ENCODE data around the gene TFDP3.

The TFDP3 gene

GRCh38 chrX:133177202-133177601 lies 41.0 kb downstream of the TFDP3 start:
- Histone ChIP-seq H3K27ac (ENCODE audit: low read depth, low read length) (no peak overlapping the region), H3F3A (ENCODE audit: insufficient read depth) (no peaks in the 10 kb centered on the region), H3K9ac (ENCODE audit: low read length) (no peak overlapping the region)

GRCh38 chrX:133175605-133176004 lies 42.5 kb downstream of the TFDP3 start:
- no peaks in the 10 kb centered on the region for H3K79me2 ChIP-seq (ENCODE audit: insufficient read depth, low read length)
- H3K4me3 ChIP-seq (ENCODE audit: insufficient read depth, low read length, poor library complexity, severe bottlenecking), result no peak overlapping the region
- H4K20me1 ChIP-seq (ENCODE audit: low read depth, low read length), result no peaks in the 10 kb centered on the region
- no peak for TF ChIP-seq EZH2phosphoT487 (conservative IDR thresholded peaks at IDR 0.05; ENCODE audit: low read length)
- TF ChIP-seq, protein P1, sequence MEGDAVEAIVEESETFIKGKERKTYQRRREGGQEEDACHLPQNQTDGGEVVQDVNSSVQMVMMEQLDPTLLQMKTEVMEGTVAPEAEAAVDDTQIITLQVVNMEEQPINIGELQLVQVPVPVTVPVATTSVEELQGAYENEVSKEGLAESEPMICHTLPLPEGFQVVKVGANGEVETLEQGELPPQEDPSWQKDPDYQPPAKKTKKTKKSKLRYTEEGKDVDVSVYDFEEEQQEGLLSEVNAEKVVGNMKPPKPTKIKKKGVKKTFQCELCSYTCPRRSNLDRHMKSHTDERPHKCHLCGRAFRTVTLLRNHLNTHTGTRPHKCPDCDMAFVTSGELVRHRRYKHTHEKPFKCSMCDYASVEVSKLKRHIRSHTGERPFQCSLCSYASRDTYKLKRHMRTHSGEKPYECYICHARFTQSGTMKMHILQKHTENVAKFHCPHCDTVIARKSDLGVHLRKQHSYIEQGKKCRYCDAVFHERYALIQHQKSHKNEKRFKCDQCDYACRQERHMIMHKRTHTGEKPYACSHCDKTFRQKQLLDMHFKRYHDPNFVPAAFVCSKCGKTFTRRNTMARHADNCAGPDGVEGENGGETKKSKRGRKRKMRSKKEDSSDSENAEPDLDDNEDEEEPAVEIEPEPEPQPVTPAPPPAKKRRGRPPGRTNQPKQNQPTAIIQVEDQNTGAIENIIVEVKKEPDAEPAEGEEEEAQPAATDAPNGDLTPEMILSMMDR (IDR thresholded peaks at IDR 0.05; ENCODE audit: insufficient read depth, low read length, poor library complexity, severe bottlenecking), result no peak
- H3K4me2 ChIP-seq (ENCODE audit: low read depth, low read length, poor library complexity, severe bottlenecking), result no peak overlapping the region
- no peaks in the 10 kb centered on the region for H3K36me3 ChIP-seq (ENCODE audit: low read length)
- H2AFZ ChIP-seq (ENCODE audit: low read depth, low read length, severe bottlenecking), result no peak overlapping the region
- no peak overlapping the region for H3K9ac ChIP-seq (ENCODE audit: low read length)
- no peaks in the 10 kb centered on the region for H3K27me3 ChIP-seq (ENCODE audit: low read length)
- H3K27ac ChIP-seq (ENCODE audit: low read depth, low read length), result no peak overlapping the region
- H3K9me3 ChIP-seq (ENCODE audit: insufficient read depth, low read length), result no peaks in the 10 kb centered on the region
- no peaks in the 10 kb centered on the region for H3F3A ChIP-seq (ENCODE audit: insufficient read depth)
- H3K9me2 ChIP-seq (replicated peaks; ENCODE audit: insufficient read depth, low read length), result no peaks in the 10 kb centered on the region

More at GRCh38 chrX:133177202-133177601, 41.0 kb downstream of the TFDP3 start:
- no peak overlapping the region for H2AFZ ChIP-seq (ENCODE audit: low read depth, low read length, severe bottlenecking)
- H3K36me3 ChIP-seq (ENCODE audit: low read length), result no peaks in the 10 kb centered on the region
- no peaks in the 10 kb centered on the region for H3K27me3 ChIP-seq (ENCODE audit: low read length)
- no peak overlapping the region for H3K4me3 ChIP-seq (ENCODE audit: insufficient read depth, low read length, poor library complexity, severe bottlenecking)
- no peaks in the 10 kb centered on the region for H3K9me2 ChIP-seq (replicated peaks; ENCODE audit: insufficient read depth, low read length)
- H3K79me2 ChIP-seq (ENCODE audit: insufficient read depth, low read length), result no peaks in the 10 kb centered on the region
- no peak for TF ChIP-seq EZH2phosphoT487 (conservative IDR thresholded peaks at IDR 0.05; ENCODE audit: low read length)
- TF ChIP-seq, protein P1 (IDR thresholded peaks at IDR 0.05; ENCODE audit: insufficient read depth, low read length, poor library complexity, severe bottlenecking), result no peak
- no peak overlapping the region for H3K4me2 ChIP-seq (ENCODE audit: low read depth, low read length, poor library complexity, severe bottlenecking)
- no peaks in the 10 kb centered on the region for H4K20me1 ChIP-seq (ENCODE audit: low read depth, low read length)
- no peaks in the 10 kb centered on the region for H3K9me3 ChIP-seq (ENCODE audit: insufficient read depth, low read length)

- Histone ChIP-seq H4K20me1 (ENCODE audit: low read depth, low read length) (no peaks in the 10 kb centered on the region), H3K27me3 (ENCODE audit: low read length) (no peaks in the 10 kb centered on the region), H3F3A (ENCODE audit: insufficient read depth) (no peaks in the 10 kb centered on the region), H3K9ac (ENCODE audit: low read length) (no peak overlapping the region), H3K4me3 (ENCODE audit: insufficient read depth, low read length, poor library complexity, severe bottlenecking) (no peak overlapping the region), H3K36me3 (ENCODE audit: low read length) (no peaks in the 10 kb centered on the region), H2AFZ (ENCODE audit: low read depth, low read length, severe bottlenecking) (no peak overlapping the region), H3K9me2 (replicated peaks; ENCODE audit: insufficient read depth, low read length) (no peaks in the 10 kb centered on the region), H3K27ac (ENCODE audit: low read depth, low read length) (no peak overlapping the region), H3K79me2 (ENCODE audit: insufficient read depth, low read length) (no peaks in the 10 kb centered on the region), H3K4me2 (ENCODE audit: low read depth, low read length, poor library complexity, severe bottlenecking) (no peak overlapping the region), H3K9me3 (ENCODE audit: insufficient read depth, low read length) (no peaks in the 10 kb centered on the region)
- TF ChIP-seq, protein P1 (IDR thresholded peaks at IDR 0.05; ENCODE audit: insufficient read depth, low read length, poor library complexity, severe bottlenecking), result no peak
- TF ChIP-seq EZH2phosphoT487 (conservative IDR thresholded peaks at IDR 0.05; ENCODE audit: low read length), result no peak
Observed at GRCh38 chrX:133175162-133175561, 43.0 kb downstream of the TFDP3 start.
